Measurements from ENCODE around the gene TTLL10. TPM values are rescaled to one million over a fixed set of nuclear protein-coding genes. Genes with fewer than 3 reads are reported as not detected.

TTLL10 gene
- polyA plus RNA-seq, 1 of the 3 experiments (the other 2 are of a cell fraction) = not detected

DNA sequence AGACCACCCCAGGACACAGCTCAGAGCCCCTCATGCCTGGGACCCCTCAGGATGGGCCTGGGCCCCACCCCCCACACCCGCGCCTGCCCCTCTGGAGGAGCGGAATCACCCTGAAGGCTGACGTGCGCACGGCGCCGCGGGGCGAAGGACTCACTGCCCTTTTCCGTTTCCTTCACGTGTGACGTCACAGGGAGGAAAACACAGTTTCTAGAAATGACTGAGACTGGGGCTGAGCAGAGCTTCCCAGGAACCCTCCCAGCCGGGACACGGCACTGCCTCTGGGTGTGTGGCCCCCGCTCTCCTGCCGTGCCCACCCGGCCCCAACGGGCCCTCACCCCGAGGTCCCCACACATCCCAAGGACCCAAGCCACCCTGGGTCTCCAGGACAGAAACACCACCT lies 45.7 kb downstream of the TTLL10 start:
- no peaks in the 10 kb centered on the region for H3K4me1 ChIP-seq (ENCODE audit: control insufficient read depth in 1 of 2, insufficient read depth in 2 of 2, low read depth in 1 of 2, low read length in 1 of 2)
- TF ChIP-seq YY1 (IDR thresholded peaks at IDR 0.05; ENCODE audit: low read depth) (no peak), TCF12 (IDR thresholded peaks at IDR 0.05) (no peak), MEF2A (IDR thresholded peaks at IDR 0.05; ENCODE audit: borderline replicate concordance, low read depth) (no peak), NRF1 (IDR thresholded peaks at IDR 0.05; ENCODE audit: low read depth, low read length) (no peak), JUND (IDR thresholded peaks at IDR 0.05) (no peak), EZH2phosphoT487 (IDR thresholded peaks at IDR 0.05; ENCODE audit: borderline replicate concordance, low read depth) (no peak), GATA2 (CRISPR knock-in tag; IDR thresholded peaks at IDR 0.05) (no peak), RFX5 (IDR thresholded peaks at IDR 0.05; ENCODE audit: low read length) (no peak), TEAD4 (IDR thresholded peaks at IDR 0.05; ENCODE audit: borderline replicate concordance, insufficient read depth) (no peak), MXI1 (IDR thresholded peaks at IDR 0.05; ENCODE audit: low read depth, low read length) (no peak), TAF1 (IDR thresholded peaks at IDR 0.05; ENCODE audit: borderline replicate concordance, low read depth, low read length) (no peak), POLR2AphosphoS5 (IDR thresholded peaks at IDR 0.05; ENCODE audit: low read depth, low read length) (no peak), RAD21 (IDR thresholded peaks at IDR 0.05; ENCODE audit: low read length) (no peak), SIN3A (IDR thresholded peaks at IDR 0.05; ENCODE audit: borderline replicate concordance, low read depth, low read length) (no peak), FOXJ3 (CRISPR knock-in tag; IDR thresholded peaks at IDR 0.05) (no peak)
- TF ChIP-seq, protein P1, sequence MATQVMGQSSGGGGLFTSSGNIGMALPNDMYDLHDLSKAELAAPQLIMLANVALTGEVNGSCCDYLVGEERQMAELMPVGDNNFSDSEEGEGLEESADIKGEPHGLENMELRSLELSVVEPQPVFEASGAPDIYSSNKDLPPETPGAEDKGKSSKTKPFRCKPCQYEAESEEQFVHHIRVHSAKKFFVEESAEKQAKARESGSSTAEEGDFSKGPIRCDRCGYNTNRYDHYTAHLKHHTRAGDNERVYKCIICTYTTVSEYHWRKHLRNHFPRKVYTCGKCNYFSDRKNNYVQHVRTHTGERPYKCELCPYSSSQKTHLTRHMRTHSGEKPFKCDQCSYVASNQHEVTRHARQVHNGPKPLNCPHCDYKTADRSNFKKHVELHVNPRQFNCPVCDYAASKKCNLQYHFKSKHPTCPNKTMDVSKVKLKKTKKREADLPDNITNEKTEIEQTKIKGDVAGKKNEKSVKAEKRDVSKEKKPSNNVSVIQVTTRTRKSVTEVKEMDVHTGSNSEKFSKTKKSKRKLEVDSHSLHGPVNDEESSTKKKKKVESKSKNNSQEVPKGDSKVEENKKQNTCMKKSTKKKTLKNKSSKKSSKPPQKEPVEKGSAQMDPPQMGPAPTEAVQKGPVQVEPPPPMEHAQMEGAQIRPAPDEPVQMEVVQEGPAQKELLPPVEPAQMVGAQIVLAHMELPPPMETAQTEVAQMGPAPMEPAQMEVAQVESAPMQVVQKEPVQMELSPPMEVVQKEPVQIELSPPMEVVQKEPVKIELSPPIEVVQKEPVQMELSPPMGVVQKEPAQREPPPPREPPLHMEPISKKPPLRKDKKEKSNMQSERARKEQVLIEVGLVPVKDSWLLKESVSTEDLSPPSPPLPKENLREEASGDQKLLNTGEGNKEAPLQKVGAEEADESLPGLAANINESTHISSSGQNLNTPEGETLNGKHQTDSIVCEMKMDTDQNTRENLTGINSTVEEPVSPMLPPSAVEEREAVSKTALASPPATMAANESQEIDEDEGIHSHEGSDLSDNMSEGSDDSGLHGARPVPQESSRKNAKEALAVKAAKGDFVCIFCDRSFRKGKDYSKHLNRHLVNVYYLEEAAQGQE (IDR thresholded peaks at IDR 0.05; ENCODE audit: low read depth, low read length) = no peak
- TF ChIP-seq, protein P2, sequence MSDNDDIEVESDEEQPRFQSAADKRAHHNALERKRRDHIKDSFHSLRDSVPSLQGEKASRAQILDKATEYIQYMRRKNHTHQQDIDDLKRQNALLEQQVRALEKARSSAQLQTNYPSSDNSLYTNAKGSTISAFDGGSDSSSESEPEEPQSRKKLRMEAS (IDR thresholded peaks at IDR 0.05; ENCODE audit: low read depth) = no peak
- TF ChIP-seq, protein P3, sequence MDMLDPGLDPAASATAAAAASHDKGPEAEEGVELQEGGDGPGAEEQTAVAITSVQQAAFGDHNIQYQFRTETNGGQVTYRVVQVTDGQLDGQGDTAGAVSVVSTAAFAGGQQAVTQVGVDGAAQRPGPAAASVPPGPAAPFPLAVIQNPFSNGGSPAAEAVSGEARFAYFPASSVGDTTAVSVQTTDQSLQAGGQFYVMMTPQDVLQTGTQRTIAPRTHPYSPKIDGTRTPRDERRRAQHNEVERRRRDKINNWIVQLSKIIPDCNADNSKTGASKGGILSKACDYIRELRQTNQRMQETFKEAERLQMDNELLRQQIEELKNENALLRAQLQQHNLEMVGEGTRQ (IDR thresholded peaks at IDR 0.05; ENCODE audit: borderline replicate concordance, low read depth, low read length) = no peak
- H3K4me2 ChIP-seq = no peak overlapping the region
- H4K20me1 ChIP-seq (ENCODE audit: insufficient read depth) = no peaks in the 10 kb centered on the region
- H3K36me3 ChIP-seq (replicated peaks in 1 of 2; ENCODE audit: control insufficient read depth in 1 of 2, insufficient read depth in 2 of 2, low read length in 1 of 2) = peaks cover 0 to 51% of the 10 kb centered on the region in 2 experiments
- no peak overlapping the region for H3K27ac ChIP-seq (ENCODE audit: low read depth in 2 of 2, low read length in 1 of 2)
- ChIA-PET POLR2A (no interaction called here), CTCF (interaction anchor here (1.7 kb wide), 1 partner anchor 98 kb away, joined by 7 read pairs; no protein-coding TSS in a partner anchor)
- H3K9me3 ChIP-seq = no peaks in the 10 kb centered on the region
- H3K9ac ChIP-seq = no peak overlapping the region
- H3K27me3 ChIP-seq (ENCODE audit: insufficient read depth) = no peaks in the 10 kb centered on the region
- no CpG with 5 or more reads among the region's 20 CpGs for WGBS (ENCODE audit: low lambda C conversion rate)
- H3K79me2 ChIP-seq (ENCODE audit: insufficient read depth) = no peaks in the 10 kb centered on the region; the same call in 1 of the 2 replicates
- no peak overlapping the region for H3K4me3 ChIP-seq (ENCODE audit: low read depth in 2 of 2, low read length in 1 of 2)
- no peaks in the 10 kb centered on the region for H3K9me2 ChIP-seq
- no peaks in the 10 kb centered on the region for H3F3A ChIP-seq (replicated peaks; ENCODE audit: insufficient read depth)
- no peak overlapping the region for H2AFZ ChIP-seq (ENCODE audit: low read depth)
- DNase-seq = no peak

Data from SK-N-SH (cell line).